Neural progenitor cell (in vitro differentiated cells): Measurements from ENCODE around the gene TP53I13. TPM values are rescaled to one million over a fixed set of nuclear protein-coding genes. Genes with fewer than 3 reads are reported as not detected.

Experiments
- DNase-seq: peaks from one replicate; pipeline ENCODE4 v3.0.0-alpha.2; 2016; ENCODE audit warnings: low spot score
- H2AFZ ChIP-seq: fragments of 200-600 bp; sonication (generic); replicated peaks from 2 replicates; pipeline ENCODE4 v1.6.1; 2016; ENCODE audit warnings: antibody characterized with exemption
- H3F3A ChIP-seq: fragments of 200-600 bp; sonication (generic); 2 replicates; pipeline ENCODE4 v1.6.1; 2016; ENCODE audit warnings: antibody characterized with exemption, low read depth
- H3K27ac ChIP-seq: fragments of 200-600 bp; sonication (generic); 2 replicates; pipeline ENCODE4 v1.5.1; 2016; ENCODE audit warnings: mild to moderate bottlenecking
- H3K27me3 ChIP-seq: fragments of 200-600 bp; sonication (generic); 2 replicates; pipeline ENCODE4 v1.6.1; 2016; ENCODE audit warnings: mild to moderate bottlenecking, moderate library complexity
- H3K36me3 ChIP-seq: fragments of 200-600 bp; sonication (generic); 2 replicates; pipeline ENCODE4 v1.5.1; 2016
- H3K4me1 ChIP-seq: fragments of 200-600 bp; sonication (generic); 2 replicates; pipeline ENCODE4 v1.6.1; 2016; ENCODE audit warnings: mixed run types
- H3K4me2 ChIP-seq: fragments of 200-600 bp; sonication (generic); 2 replicates; pipeline ENCODE4 v1.6.1; 2016
- H3K4me3 ChIP-seq: fragments of 200-600 bp; sonication (generic); 2 replicates; pipeline ENCODE4 v1.5.1; 2016
- H3K79me2 ChIP-seq: fragments of 200-600 bp; sonication (generic); 2 replicates; pipeline ENCODE4 v1.6.1; 2016; ENCODE audit warnings: low read depth
- H3K9ac ChIP-seq: fragments of 200-600 bp; sonication (generic); 2 replicates; pipeline ENCODE4 v1.6.1; 2016
- H3K9me3 ChIP-seq: fragments of 200-600 bp; sonication (generic); 2 replicates; pipeline ENCODE4 v1.5.1; 2016; ENCODE audit warnings: low read depth
- H4K20me1 ChIP-seq: fragments of 200-600 bp; sonication (generic); 2 replicates; pipeline ENCODE4 v1.6.1; 2016; ENCODE audit warnings: low read depth
- H3K27ac Mint-ChIP-seq: 3 replicates; pipeline ENCODE4 v1.8.0; 2021; ENCODE audit warnings: mixed read lengths
- H3K27me3 Mint-ChIP-seq: 2 replicates; pipeline ENCODE4 v1.8.0; 2022; ENCODE audit warnings: low read depth, mild to moderate bottlenecking, inconsistent platforms, moderate library complexity, mixed read lengths; ENCODE audit not compliant: insufficient read depth
- H3K36me3 Mint-ChIP-seq: 3 replicates; pipeline ENCODE4 v1.8.0; 2021; ENCODE audit warnings: mixed read lengths
- H3K4me1 Mint-ChIP-seq: 3 replicates; pipeline ENCODE4 v1.8.0; 2021; ENCODE audit warnings: mixed read lengths
- H3K4me3 Mint-ChIP-seq: 3 replicates; pipeline ENCODE4 v1.8.0; 2021; ENCODE audit warnings: mild to moderate bottlenecking, moderate library complexity, mixed read lengths
- H3K9me3 Mint-ChIP-seq: 3 replicates; pipeline ENCODE4 v1.8.0; 2020; ENCODE audit warnings: mixed read lengths
- CTCF ChIP-seq: fragments of 200-600 bp; sonication (generic); IDR thresholded peaks from 2 replicates; pipeline ENCODE4 v1.5.1; 2017; ENCODE audit warnings: antibody characterized with exemption, mild to moderate bottlenecking
- EZH2 ChIP-seq: fragments of 200-600 bp; sonication (generic); IDR thresholded peaks from 2 replicates; pipeline ENCODE4 v1.6.1; 2017; ENCODE audit warnings: antibody characterized with exemption, mild to moderate bottlenecking, moderate library complexity
- EZH2phosphoT487 ChIP-seq: fragments of 200-600 bp; sonication (generic); IDR thresholded peaks from 2 replicates; pipeline ENCODE4 v1.6.1; 2017; ENCODE audit warnings: antibody characterized with exemption
- total RNA-seq: library from RNA; depleted of rRNA; stranded (reverse); fragments of >200 nt; gene quantifications from 2 replicates; pipeline ENCODE4 v1.2.3, GENCODE V29; 2015; ENCODE audit warnings: low replicate concordance

The TP53I13 gene
- total RNA-seq, 1 donor from 2014 or later: 9.2 TPM

GRCh38 chr17:29592850-29593551, 24.5 kb downstream of the TP53I13 start, which contains the start of gene ANKRD13B:
ANKRD13B (plus strand) TSS chr17:29593132; CDS start chr17:29593622, 490 bp downstream.
- H3K9ac ChIP-seq: no peak within 1 kb of the TSS
- H3K36me3 Mint-ChIP-seq: no peaks in the 10 kb centered on the region
- peak within 1 kb of the TSS; percentile 72 for H3K27ac Mint-ChIP-seq
- H3K9me3 ChIP-seq: no peaks in the 10 kb centered on the region
- H3K79me2 ChIP-seq: peaks cover 25% of the 10 kb centered on the region
- peaks cover 44% of the 10 kb centered on the region for H4K20me1 ChIP-seq
- H3K4me1 Mint-ChIP-seq: peaks cover 58% of the 10 kb centered on the region
- H3K27me3 ChIP-seq: no peaks in the 10 kb centered on the region
- H3K4me3 ChIP-seq: peak within 1 kb of the TSS; percentile 71
- H3F3A ChIP-seq: peaks cover 50% of the 10 kb centered on the region
- no peaks in the 10 kb centered on the region for H3K36me3 ChIP-seq
- no peak within 1 kb of the TSS for H3K27ac ChIP-seq
- peaks cover 11% of the 10 kb centered on the region for H3K27me3 Mint-ChIP-seq
- peak; percentile 76 for DNase-seq
- H3K4me2 ChIP-seq: peak within 1 kb of the TSS; percentile 98
- H2AFZ ChIP-seq: peak within 1 kb of the TSS; percentile 79
- H3K4me3 Mint-ChIP-seq: peak within 1 kb of the TSS; percentile 93
- H3K4me1 ChIP-seq: peaks cover 62% of the 10 kb centered on the region
- no peaks in the 10 kb centered on the region for H3K9me3 Mint-ChIP-seq
- TF ChIP-seq EZH2 (no peak), EZH2phosphoT487 (no peak), CTCF (no peak)

- no peaks in the 10 kb centered on the region for H3K36me3 Mint-ChIP-seq
- H3K27ac Mint-ChIP-seq: no peak overlapping the region
- DNase-seq: peak; percentile 89
- Histone ChIP-seq H3K4me2 (peak overlapping the region; percentile 98), H3K27ac (no peak overlapping the region), H4K20me1 (peaks cover 36% of the 10 kb centered on the region), H3K9ac (no peak overlapping the region), H3K27me3 (no peaks in the 10 kb centered on the region), H3K9me3 (no peaks in the 10 kb centered on the region), H3K4me1 (peaks cover 66% of the 10 kb centered on the region), H2AFZ (peak overlapping the region; percentile 79), H3K79me2 (peaks cover 23% of the 10 kb centered on the region), H3F3A (peaks cover 58% of the 10 kb centered on the region), H3K36me3 (no peaks in the 10 kb centered on the region), H3K4me3 (peak overlapping the region; percentile 71)
- H3K4me1 Mint-ChIP-seq: peaks cover 57% of the 10 kb centered on the region
- H3K27me3 Mint-ChIP-seq: peaks cover 13% of the 10 kb centered on the region
- no peaks in the 10 kb centered on the region for H3K9me3 Mint-ChIP-seq
- TF ChIP-seq EZH2phosphoT487 (no peak), CTCF (peak; percentile 42), EZH2 (no peak)
- peak overlapping the region; percentile 86 for H3K4me3 Mint-ChIP-seq
Measured at GRCh38 chr17:29593591-29594518, 25.4 kb downstream of the TP53I13 start.

GRCh38 chr17:29594519-29595090, 26.1 kb downstream of the TP53I13 start:
- H3K4me1 Mint-ChIP-seq: peaks cover 62% of the 10 kb centered on the region
- Histone ChIP-seq H3K4me2 (peak overlapping the region; percentile 98), H3K27me3 (no peaks in the 10 kb centered on the region), H2AFZ (no peak overlapping the region), H3K36me3 (no peaks in the 10 kb centered on the region), H4K20me1 (peaks cover 34% of the 10 kb centered on the region), H3K9ac (no peak overlapping the region), H3K79me2 (peaks cover 29% of the 10 kb centered on the region), H3F3A (peaks cover 58% of the 10 kb centered on the region), H3K27ac (no peak overlapping the region), H3K4me1 (peaks cover 72% of the 10 kb centered on the region), H3K9me3 (no peaks in the 10 kb centered on the region), H3K4me3 (peak overlapping the region; percentile 71)
- no peaks in the 10 kb centered on the region for H3K9me3 Mint-ChIP-seq
- H3K36me3 Mint-ChIP-seq: no peaks in the 10 kb centered on the region
- no peak for TF ChIP-seq EZH2phosphoT487
- TF ChIP-seq EZH2: no peak
- TF ChIP-seq CTCF: no peak
- H3K27ac Mint-ChIP-seq: no peak overlapping the region
- H3K27me3 Mint-ChIP-seq: peaks cover 14% of the 10 kb centered on the region
- no peak for DNase-seq
- peak overlapping the region; percentile 86 for H3K4me3 Mint-ChIP-seq
